A549 treated with CORT108297 at 1 μM for 4 hours (cell line): Measurements from ENCODE around the gene NUDCD2. TPM values are rescaled to one million over a fixed set of nuclear protein-coding genes. Genes with fewer than 3 reads are reported as not detected.

Experiments
- total RNA-seq: library from RNA; stranded (reverse); fragments of 200-300 nt; extraction: Qiagen RNA extraction; gene quantifications from 5 replicates; pipeline ENCODE4 v1.2.3, GENCODE V29; 2022

NUDCD2 gene
- total RNA-seq, result 31.6 to 38.6 TPM (median 35.0 TPM) in 5 replicates

GRCh38 chr5:163459819-163460561 is at the start of gene NUDCD2:
Gene NUDCD2, minus strand, starts transcription at chr5:163460102. Its CDS starts 52 bp downstream, at chr5:163460050.

GRCh38 chr5:163505368-163506094 is 45.6 kb upstream of the NUDCD2 start, which contains the start of gene MAT2B:
Gene MAT2B, plus strand, starts transcription at chr5:163505619. Its CDS starts 68 bp downstream, at chr5:163505687.

GRCh38 chr5:163460562-163461171 is 765 bp upstream of the NUDCD2 start, which contains the start of gene HMMR:
Gene HMMR, plus strand, starts transcription at chr5:163460632. Its CDS starts 61 bp downstream, at chr5:163460693.

GRCh38 chr5:163437309-163438182 is 22.4 kb downstream of the NUDCD2 start, which contains the start of gene CCNG1:
Gene CCNG1, plus strand, starts transcription at chr5:163437595. Its CDS starts 1,662 bp downstream, at chr5:163439257.

Other genes with a start within 250 kb of the NUDCD2 start
- gene CCNG1, start 22.5 kb downstream of the NUDCD2 start, total RNA-seq, result 56.2 to 64.4 TPM (median 61.2 TPM) in 5 replicates
- 22.8 to 33.6 TPM (median 27.5 TPM) in 5 replicates for gene HMMR, start 530 bp upstream of the NUDCD2 start, total RNA-seq
- 43.4 to 51.2 TPM (median 47.9 TPM) in 5 replicates for gene MAT2B, start 45.5 kb upstream of the NUDCD2 start, total RNA-seq